GM18861 (cell line): ENCODE measurements around the gene TMEM107.

Experiments
- ATAC-seq: cut with Tn5 transposase; IDR thresholded peaks from one replicate; pipeline ENCODE4 v1.9.1; 2021; ENCODE audit not compliant: unreplicated experiment

The TMEM107 gene

DNA sequence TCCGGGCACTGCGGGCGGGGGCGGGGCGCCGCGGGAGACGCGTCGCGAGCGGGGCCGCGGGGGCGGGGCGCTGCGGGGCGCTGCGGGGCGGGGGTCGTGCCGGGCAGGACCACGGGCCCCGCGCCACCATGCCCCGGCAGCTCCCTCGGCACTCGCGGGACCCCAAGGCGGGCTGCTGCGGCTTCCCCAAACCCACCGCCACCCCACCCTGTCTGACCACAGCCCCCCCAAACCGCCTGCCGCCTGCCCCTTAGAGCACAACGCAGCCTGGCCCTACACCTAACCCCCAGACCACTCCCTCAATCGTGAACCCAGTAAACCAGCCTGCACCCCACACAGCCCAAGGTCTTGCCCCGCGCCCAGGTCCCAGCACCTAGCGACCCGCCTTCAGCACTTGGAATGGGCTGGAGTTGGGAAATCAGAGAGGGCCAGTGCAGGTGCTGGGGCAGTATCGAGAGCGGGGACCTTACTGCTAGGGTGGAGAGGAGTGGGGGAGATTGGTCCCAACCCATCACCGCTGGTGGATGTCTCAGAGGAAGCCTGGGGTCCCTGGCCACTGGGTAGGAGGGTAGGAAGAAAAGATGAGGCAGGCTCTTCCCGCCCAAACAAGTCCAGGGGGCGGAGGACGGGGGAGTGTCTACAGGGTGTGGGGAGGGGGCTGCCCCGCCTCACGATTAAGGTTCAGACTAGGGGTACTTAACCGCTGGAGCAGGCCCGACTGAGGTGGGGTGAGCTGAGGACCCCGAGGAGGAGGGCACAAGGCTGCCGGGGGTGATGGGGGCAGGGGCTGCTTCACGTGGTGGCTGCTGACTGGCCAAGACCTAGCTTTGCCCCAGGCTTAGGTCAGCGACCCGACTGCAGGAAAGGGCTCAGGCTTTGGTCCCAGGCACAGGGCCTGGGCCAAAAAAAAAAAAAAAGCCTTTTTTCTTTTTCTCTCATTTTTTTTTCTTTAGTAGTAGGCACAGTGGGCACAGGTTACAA is 12.9 kb downstream of the TMEM107 start:
- no peak for ATAC-seq

DNA sequence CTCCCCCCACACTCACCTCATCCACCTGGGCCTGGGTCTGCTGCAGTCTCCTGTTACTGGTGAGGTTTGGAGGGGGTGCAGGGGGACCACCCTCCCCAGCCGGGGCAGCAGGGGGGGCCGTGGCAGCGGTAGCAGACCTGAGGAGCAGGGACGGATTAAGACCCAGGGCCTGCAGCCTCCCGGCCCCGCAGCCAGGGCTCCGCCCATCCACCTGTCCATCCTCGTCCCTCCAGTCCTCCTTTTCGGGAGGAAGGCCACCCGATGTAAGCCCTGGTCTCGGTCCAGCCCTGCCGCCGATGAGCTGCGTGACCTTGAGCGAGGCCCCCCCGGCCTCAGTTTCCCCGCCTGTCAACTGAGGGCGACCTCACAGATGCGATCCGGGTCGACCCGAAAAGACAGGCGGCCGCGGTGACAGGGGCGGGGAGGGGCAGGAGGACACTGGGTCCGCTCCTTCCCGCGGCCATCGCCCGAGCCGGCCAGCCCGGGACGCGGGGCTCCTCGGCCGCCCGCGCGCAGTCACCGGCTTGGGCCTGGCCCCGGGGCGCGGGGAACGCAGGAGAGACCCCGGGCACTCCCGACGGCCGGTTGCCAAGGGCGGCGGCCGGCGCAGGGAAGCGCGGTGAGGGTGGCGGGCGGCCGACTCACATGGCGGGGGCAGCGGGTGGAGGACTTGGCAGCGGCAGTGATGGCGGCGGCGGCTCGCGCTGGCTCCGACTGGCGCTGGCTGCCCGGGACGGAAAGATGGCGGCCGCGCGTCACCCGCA is 13.8 kb downstream of the TMEM107 start, which contains the start of gene VAMP2:
Gene VAMP2, minus strand, starts transcription at position 716 of the 764 bp plus-strand sequence. Its CDS starts 69 bp downstream, at position 647.
- no peak for ATAC-seq

DNA sequence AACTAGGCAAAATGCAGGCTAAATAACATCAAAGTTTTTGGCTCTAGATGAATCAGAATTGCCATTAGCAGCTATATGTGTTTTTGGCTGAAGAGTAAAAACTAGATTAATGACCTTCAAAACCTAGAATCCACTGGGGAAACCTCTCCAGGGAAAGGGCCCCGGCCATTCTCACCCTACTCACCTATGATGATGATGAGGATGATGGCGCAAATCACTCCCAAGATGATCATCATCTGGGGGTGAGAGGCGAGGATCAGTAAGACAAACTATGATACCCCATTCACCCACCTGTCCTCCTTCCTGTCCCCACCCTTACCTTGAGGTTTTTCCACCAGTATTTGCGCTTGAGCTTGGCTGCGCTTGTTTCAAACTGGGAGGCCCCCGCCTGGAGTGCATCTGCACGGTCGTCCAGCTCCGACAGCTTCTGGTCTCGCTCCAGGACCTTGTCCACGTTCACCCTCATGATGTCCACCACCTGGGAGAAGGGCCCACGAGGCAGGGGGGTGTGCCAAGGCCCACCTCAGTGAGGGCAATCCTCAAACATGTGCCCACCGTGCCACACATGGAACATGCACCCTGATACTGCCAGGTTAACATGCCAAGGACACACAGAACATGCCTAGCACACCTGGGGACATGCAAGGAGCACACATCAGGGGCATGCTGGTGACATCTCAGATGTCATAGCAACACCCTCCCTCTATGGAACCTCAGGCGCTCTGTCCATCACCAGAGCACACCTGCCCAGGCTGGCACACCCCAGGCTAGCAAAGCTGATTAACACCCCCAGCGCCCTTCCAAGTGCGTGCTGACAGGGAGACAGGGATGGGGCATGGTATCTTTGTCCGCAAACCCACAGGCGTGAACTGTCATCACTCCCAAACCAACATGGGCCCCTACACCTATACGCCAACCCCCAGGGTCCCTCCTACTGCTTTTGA is 14.6 kb downstream of the TMEM107 start:
- no peak for ATAC-seq

DNA sequence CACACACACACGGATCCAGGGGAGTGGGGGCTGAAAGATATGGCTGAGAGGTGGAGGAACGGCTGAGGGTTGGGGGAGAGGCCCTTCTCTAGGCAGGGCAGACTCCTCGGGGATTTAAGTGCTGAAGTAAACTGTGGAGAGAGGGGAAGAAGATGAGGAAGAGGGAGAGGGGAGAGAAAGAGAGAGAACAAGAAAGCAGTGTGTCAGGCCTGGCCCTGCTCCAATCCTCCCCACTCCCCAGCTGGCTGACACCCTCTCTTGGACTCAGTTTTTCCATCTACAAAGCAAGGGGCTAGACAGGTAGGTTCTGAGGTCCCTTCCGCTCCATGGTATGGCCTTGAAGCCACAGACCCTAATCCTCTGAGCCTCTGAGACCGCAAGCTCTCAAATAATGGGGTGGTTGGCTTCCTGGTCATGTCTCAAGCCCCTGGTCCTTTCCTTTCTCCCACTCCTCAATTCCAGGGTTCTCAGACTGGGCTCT is 15.4 kb downstream of the TMEM107 start:
- no peak for ATAC-seq

DNA sequence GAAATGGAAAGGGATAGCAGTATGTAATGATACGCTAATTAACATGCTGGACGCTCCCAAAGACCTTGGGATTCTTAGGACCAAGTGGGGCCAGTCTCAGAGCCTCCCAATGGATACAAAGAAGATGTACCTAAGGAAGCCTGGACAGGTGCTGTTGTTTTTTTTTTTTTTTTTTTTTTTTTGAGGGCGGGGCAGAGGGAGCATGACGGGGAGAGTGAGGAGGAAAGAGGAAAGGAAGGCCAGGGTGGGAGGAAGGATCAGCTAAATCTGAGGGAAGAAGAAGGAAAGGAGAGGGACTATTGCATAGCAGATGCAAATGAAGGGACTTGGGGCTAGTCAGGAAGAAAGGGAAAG is 16.0 kb downstream of the TMEM107 start:
- no peak for ATAC-seq

DNA sequence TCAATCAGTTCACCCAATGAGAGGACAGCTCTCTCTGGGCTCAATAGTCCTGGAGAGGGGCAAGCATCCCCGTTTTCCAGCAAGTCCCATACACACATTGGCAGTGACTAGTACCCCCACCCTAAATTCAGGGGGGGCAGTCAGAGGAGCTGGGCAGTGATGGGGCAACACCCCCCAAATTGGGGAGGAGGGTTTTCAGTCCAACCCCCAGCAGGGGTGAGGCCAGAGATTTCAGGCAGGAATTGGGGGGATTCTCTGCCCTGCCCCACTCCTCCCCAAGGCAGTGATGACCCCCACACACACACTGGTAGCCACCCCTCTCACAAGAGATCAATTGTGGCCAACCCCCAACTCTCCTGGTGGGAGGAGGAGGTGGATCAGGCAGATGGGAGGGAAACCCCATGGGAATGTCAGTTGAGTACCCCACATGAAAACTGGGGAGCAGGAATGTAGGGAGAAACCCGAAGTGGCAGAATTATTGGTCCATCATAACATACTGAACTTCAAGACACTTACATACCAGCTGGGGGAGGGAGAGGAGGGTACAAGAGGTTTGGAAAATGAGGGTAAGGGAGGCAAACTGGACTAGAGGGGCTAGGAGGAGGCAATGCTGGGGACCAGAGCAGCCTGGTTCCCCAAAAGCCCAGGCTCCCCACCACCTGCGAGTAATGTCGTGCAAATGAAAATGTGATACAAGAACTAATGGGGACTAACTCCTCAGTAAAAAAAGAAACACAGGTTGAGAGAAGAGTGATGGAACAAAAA is 16.5 kb downstream of the TMEM107 start:
- ATAC-seq = no peak

DNA sequence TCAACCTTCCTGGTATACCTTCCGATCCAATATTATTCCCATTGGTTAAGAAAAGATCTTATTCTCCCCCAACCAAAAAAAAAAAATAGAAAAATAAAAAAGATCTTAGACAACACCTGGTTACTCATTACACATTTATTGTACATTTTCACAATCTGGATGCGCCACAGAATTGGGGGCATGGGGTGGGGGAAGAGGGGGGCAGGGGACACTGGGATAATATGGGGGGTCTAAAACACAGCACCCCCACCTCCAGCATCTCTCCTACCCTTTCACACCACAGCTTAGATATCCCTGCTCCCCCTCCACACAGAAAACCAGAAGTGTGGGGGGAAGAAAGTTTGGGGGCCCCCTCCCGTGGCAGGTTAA is 17.2 kb downstream of the TMEM107 start:
- no peak for ATAC-seq

DNA sequence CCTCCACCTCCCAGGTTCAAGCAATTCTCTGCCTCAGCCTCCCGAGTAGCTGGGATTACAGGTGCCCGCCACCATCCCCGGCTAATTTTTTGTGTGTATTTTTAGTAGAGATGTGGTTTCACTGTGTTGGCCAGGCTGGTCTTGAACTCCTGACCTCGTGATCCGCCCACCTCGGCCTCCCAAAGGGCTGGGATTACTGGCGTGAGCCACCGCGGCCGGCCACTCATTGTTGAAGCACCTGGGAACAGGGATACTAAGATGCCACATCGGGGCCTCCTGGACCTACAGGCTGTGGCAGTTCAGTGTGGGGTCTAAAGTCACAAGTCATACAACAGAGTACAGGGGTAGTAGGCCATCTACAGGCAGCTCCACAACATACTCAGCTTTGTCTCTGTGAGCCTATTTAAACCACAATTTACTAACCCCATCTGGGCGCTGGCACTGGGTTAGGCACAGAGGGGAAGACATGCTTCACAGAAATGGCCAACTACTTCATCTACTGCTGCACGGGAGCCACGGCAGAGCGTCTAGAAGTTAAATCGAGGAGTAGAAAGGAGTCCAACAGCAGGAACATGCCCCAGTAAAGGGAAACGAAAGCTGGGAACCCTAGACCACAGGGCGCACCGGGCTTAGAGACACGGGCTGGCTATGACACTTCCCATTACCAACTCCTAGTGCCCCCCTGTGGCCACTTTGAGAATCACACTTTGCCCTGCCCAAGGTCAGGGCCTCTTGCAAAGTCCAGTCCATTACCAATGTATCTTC is 17.7 kb downstream of the TMEM107 start:
- ATAC-seq = no peak

DNA sequence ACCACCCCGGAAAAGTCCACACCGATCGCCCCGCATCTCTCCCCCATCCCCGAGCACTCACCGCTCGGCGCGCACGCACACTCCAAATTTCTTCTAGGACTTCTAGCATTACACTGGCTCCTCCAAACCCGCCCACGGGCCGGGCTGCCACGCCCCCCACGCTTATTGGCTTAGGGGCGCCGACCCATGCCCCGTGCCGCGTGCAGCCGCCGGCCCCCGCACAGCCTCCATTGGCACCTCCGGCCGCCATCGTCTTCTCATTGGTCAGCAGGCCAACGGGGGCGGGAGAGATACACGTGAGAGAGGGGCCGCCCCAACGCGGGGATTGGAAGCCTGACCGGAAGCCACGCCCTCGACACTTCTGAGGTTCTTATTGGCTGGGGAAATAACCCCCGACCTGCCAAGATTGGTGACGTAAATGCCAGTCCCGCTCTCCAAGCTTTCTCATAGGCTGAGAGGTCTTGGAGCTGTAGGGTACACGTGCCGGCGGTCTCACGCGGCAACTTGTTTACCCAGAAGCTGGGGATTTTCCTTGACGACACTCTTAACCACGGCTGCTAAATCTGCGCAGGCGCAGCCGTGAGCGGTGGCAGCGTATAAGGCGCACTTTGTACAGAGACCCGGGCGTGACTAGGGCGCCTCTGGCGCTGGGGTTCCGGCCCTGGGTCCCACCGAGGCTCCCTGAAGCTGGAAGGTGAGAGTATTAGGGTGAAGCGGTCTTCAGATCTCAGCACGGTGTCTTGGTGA is 19.8 kb downstream of the TMEM107 start:
- peak; percentile 57 for ATAC-seq

DNA sequence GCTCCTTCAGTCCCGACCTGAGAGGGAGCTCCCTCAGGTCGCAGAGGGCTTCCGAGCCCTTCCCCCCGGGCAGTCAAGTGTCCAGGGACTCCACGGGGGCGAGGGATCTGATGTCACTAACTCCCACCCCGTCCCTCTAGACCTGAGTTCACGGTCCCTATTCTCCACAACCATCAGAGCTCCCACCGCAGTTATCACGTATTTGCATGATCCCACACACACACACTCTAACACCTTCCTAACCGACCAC is 20.3 kb downstream of the TMEM107 start:
- ATAC-seq = no peak

DNA sequence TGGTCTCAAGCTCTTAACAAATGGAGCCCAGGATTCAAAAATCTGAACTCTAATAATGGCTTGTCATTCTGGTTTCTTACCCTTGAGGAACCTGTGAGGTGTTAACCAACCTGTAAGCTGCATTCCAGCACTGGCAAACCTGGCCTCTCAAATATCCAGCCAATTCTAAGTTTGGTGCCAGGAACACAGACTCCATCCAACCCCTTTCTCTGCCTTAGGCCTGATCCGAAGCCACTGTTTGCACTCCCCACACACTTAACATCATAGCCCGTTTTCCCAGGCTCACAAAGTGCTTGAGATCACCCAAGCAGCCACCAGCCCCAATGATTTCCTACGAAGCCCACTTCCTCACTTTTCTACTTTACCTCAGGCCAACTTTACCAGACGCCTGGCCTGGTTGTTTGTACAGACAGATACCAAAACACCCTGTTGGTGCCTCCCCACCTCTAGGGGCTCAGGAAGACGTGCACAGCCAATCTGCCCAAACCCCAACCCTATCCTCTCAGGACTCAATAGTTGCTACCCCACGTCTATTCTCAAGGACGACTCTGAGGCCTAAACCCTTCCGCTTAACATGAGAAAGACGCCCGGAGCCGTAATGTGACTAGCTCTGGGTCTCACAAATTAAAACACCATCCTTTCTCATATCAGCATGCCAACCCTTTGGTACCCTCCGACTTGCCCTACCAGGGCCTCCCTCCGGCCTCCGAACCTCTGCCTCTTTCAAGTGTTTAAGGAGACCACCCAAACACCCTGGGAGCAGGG is 20.8 kb downstream of the TMEM107 start:
- ATAC-seq = no peak

DNA sequence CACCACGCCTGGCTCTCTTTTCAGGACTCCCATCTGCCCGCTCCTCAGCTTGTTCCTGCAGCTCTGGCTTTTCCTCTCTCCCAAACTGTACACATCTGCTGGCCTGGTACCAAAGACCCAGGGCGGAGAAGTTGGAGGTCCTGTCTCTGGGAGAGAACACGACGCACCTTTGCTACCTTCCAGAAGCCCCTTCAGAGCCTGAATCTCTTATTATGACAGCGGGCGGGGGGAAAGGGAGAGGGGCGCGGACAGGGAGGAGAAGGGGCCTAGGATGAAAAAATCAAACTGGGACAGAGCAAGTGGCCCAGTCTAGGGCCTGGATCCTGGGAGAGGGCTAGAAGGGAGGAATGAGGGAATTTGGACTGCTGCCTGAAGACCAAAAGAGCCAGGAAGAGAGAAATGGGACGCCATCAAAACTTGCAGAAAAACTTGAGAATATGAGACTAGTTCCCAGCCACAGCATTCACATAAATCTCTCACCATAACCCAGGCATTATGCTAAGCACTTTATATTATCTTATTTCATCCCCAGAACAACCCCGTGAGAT is 21.5 kb downstream of the TMEM107 start:
- no peak for ATAC-seq

DNA sequence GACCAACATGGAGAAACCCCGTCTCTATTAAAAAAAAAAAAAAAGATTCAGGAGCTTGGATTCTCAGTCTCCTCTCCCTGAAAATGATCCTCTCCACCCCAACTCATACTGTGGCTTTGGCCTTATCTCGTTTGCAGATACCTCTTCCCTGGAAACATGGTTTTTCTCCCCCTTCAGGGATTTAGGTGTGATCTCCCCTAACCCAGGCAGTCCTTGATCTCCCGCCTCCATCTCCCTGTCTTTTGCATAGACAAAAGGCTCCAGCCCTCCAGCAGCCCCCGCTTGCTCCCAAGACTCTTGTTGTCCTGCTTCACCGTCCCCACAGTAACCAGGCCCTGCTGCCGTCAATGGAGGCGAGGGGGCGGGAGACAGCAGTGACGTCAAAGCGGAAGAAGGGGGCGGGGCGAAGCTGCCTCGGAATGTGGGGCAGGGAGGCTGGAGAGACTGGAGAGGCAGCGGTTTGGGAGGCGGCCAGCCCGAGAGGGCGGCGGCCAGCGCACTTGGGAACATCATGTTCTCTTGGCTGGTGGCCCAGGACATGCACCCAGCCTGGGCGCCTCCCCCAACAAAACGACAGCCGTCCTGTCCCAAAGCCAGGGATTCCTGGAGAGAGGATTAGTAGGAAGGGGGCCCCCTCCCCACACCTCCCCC is 22.1 kb downstream of the TMEM107 start:
- ATAC-seq = no peak

DNA sequence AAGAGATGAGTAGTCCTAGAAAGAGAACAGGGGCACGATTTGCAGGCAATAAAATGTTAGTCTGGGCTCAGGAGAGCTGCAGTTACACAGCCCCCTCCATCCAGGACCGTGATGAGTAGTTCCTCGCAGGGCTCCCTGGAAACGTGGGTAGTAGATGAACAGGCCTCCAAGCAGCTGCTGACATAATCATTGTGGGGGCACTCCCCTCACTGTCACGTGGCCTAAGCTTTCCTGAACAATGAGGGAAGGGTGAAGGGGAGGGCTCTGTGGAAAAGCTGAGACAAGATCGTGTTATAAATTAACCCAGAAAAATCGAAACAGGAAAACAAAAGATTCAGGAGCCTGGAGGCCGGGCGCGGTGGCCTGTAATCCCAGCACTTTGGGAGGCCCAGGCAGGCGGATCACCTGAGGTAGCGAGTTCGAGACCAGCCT is 22.6 kb downstream of the TMEM107 start:
- ATAC-seq = no peak

DNA sequence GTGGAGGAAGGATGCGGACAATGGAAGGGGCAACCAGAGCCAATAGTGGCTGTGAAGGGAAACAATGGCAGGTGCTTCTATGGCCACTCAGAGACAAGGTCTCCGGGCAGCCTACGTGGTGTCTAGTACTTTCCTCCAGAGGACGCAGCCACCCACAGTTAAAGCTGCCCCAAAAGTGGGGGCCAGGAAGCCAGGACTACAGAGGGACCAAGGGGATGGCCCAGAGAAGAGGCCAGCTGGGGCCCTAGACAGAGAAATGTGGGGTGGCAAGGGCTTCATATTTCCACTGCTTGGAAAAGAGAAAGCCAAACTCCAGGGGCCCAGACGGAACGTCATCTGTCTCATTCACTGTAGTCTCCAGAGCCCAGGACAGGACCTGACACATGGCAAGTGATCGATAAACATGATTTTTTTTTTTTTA is 23.1 kb downstream of the TMEM107 start:
- ATAC-seq = no peak

DNA sequence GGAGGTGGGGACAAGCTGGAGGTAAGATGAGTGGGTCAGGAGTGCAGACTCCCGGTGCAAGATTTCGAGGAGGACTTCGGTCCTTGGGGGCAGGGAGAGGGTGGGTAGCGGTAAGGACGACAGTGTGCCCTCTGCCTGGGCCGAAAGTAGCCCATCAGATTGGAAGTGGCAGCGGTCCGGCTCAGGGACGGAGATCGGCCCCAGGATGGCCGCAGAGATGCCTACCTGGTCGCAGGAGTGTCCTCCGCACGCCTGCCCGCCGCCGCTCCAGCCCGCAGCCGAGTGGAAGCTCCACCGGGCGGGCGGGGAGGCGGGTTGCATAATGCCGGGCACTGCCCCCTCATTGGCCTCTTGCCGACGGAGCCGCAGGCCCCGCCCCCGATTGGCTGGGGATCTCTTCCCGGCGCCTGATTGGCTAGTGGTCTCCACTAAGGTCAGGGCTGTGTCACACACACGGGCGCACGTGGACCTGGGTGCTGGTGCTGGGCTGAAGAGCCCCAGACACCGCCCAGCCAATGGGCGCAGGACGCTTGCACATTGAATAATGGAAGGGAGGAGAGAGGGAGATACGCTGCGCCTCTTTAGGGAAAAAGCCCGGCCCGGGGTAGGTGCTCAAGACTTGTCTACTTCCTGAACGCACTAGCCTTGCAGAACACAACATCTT is 23.9 kb downstream of the TMEM107 start, which contains the start of gene PER1:
Gene PER1, minus strand, starts transcription at position 293 of the 664 bp plus-strand sequence. CDS start 1,698 bp downstream, outside the sequence.
- no peak for ATAC-seq
